Coronary artery (tissue), 2 donors: ENCODE data around the gene SLC39A7.

ENCODE experiments used
- DNase-seq: peaks from one replicate; pipeline ENCODE4 v3.0.0-alpha.2; 2017; ENCODE audit warnings: low spot score
- H3K27ac ChIP-seq, 2 donors: fragments of 200-600 bp; sonication (generic); one replicate each; pipeline ENCODE4 v1.5.1; 2016 to 2019
- H3K4me3 ChIP-seq: fragments of 200-600 bp; sonication (generic); 2 replicates; pipeline ENCODE4 v1.5.1; 2016; ENCODE audit warnings: mild to moderate bottlenecking, moderate library complexity
- CTCF ChIP-seq: fragments of 200-600 bp; sonication (generic); IDR thresholded peaks from one replicate; pipeline ENCODE4 v1.5.1; 2019; ENCODE audit warnings: antibody characterized with exemption

SLC39A7 gene

GRCh38 chr6:33243476-33243875 lies 42.8 kb downstream of the SLC39A7 start:
- TF ChIP-seq CTCF, result no peak

GRCh38 chr6:33247977-33248642 lies 47.4 kb downstream of the SLC39A7 start:
- H3K4me3 ChIP-seq, result peak overlapping the region; percentile 76
- TF ChIP-seq CTCF, result peak; percentile 99
- peak; percentile 90 for DNase-seq
- H3K27ac ChIP-seq, result peak overlapping the region; percentile 92 to 95

More at GRCh38 chr6:33243476-33243875, 42.8 kb downstream of the SLC39A7 start:
- H3K27ac ChIP-seq, result no peak overlapping the region
- H3K4me3 ChIP-seq, result no peak overlapping the region
- no peak for DNase-seq

GRCh38 chr6:33248643-33248931 lies 47.9 kb downstream of the SLC39A7 start:
- peak overlapping the region; percentile 76 for H3K4me3 ChIP-seq
- TF ChIP-seq CTCF, result no peak
- DNase-seq, result no peak
- H3K27ac ChIP-seq, result peak overlapping the region; percentile 92 to 95

- peak overlapping the region; percentile 76 for H3K4me3 ChIP-seq
- TF ChIP-seq CTCF, result no peak
- peak; percentile 99 for DNase-seq
- H3K27ac ChIP-seq, result peak overlapping the region; percentile 92 to 95
Measured at GRCh38 chr6:33248932-33249731, 48.5 kb downstream of the SLC39A7 start.

GRCh38 chr6:33249732-33250630 lies 49.3 kb downstream of the SLC39A7 start:
- no peak for TF ChIP-seq CTCF
- H3K27ac ChIP-seq, result peak overlapping the region; percentile 92 to 95
- H3K4me3 ChIP-seq, result peak overlapping the region; percentile 76
- peak; percentile 78 for DNase-seq

- no peak for TF ChIP-seq CTCF
- Histone ChIP-seq H3K27ac (peak overlapping the region in 1 of 2 donors; percentile 95), H3K4me3 (no peak overlapping the region)
- DNase-seq, result no peak
Measured at GRCh38 chr6:33250731-33251130, 50.1 kb downstream of the SLC39A7 start.
